GM23338 (cell line): Measurements from ENCODE around the gene OSBPL1A. TPM values are rescaled to one million over a fixed set of nuclear protein-coding genes. Genes with fewer than 3 reads are reported as not detected.

Source experiments
- ATAC-seq: fragments of 200-7000 bp; cut with Tn5 transposase; 3 replicates; pipeline ENCODE4 v1.9.1; 2020
- DNase-seq: peaks from one replicate; pipeline ENCODE4 v3.0.0-alpha.2; 2015; ENCODE audit warnings: low spot score
- H2AFZ ChIP-seq: fragments of 200-600 bp; sonication (generic); 2 replicates; pipeline ENCODE4 v1.8.0; 2016; ENCODE audit warnings: antibody characterized with exemption, mild to moderate bottlenecking, moderate library complexity
- H3F3A ChIP-seq: fragments of 200-600 bp; sonication (generic); replicated peaks from 2 replicates; pipeline ENCODE4 v1.8.0; 2017; ENCODE audit warnings: antibody characterized with exemption, mixed run types, low read depth
- H3K27ac ChIP-seq: fragments of 200-600 bp; sonication (generic); 2 replicates; pipeline ENCODE4 v1.6.1; 2016; ENCODE audit warnings: low read depth
- H3K27me3 ChIP-seq: fragments of 200-600 bp; sonication (generic); 2 replicates; pipeline ENCODE4 v1.8.0; 2016; ENCODE audit warnings: mild to moderate bottlenecking, mixed run types, moderate library complexity; ENCODE audit not compliant: insufficient read depth
- H3K36me3 ChIP-seq: fragments of 200-600 bp; sonication (generic); 2 replicates; pipeline ENCODE4 v1.8.0; 2016; ENCODE audit warnings: mild to moderate bottlenecking; ENCODE audit not compliant: insufficient read depth
- H3K4me1 ChIP-seq: fragments of 200-600 bp; sonication (generic); 2 replicates; pipeline ENCODE4 v1.8.0; 2016; ENCODE audit warnings: mild to moderate bottlenecking, moderate library complexity; ENCODE audit not compliant: insufficient read depth
- H3K4me2 ChIP-seq: fragments of 200-600 bp; sonication (generic); 2 replicates; pipeline ENCODE4 v1.7.1; 2017; ENCODE audit warnings: mixed run types
- H3K4me3 ChIP-seq: fragments of 200-600 bp; sonication (generic); 2 replicates; pipeline ENCODE4 v1.6.1; 2016; ENCODE audit warnings: mixed run types
- H3K79me2 ChIP-seq: fragments of 200-600 bp; sonication (generic); replicated peaks from 2 replicates; pipeline ENCODE4 v1.8.0; 2017; ENCODE audit warnings: mild to moderate bottlenecking; ENCODE audit not compliant: insufficient read depth
- H3K9me2 ChIP-seq: fragments of 200-600 bp; sonication (generic); 2 replicates; pipeline ENCODE4 v1.8.0; 2017; ENCODE audit not compliant: insufficient read depth
- H4K20me1 ChIP-seq: fragments of 200-600 bp; sonication (generic); replicated peaks from 2 replicates; pipeline ENCODE4 v1.8.0; 2017; ENCODE audit warnings: mild to moderate bottlenecking; ENCODE audit not compliant: insufficient read depth
- H3K27ac Mint-ChIP-seq: 2 replicates; pipeline ENCODE4 v1.8.0; 2020; ENCODE audit warnings: inconsistent platforms, mild to moderate bottlenecking, moderate library complexity, mixed read lengths
- H3K27me3 Mint-ChIP-seq: 3 replicates; pipeline ENCODE4 v1.8.0; 2022; ENCODE audit warnings: low read depth, mild to moderate bottlenecking, moderate library complexity, mixed read lengths, inconsistent platforms; ENCODE audit not compliant: insufficient read depth, poor library complexity
- H3K36me3 Mint-ChIP-seq: 3 replicates; pipeline ENCODE4 v1.8.0; 2021; ENCODE audit warnings: low read depth, mild to moderate bottlenecking, inconsistent platforms, moderate library complexity, mixed read lengths
- H3K4me1 Mint-ChIP-seq: 3 replicates; pipeline ENCODE4 v1.8.0; 2020; ENCODE audit warnings: mild to moderate bottlenecking, inconsistent platforms, mixed read lengths
- H3K4me3 Mint-ChIP-seq: 3 replicates; pipeline ENCODE4 v1.8.0; 2021; ENCODE audit warnings: moderate library complexity, mild to moderate bottlenecking, inconsistent platforms, mixed read lengths
- H3K9me3 Mint-ChIP-seq: 3 replicates; pipeline ENCODE4 v1.8.0; 2020; ENCODE audit warnings: moderate library complexity, mild to moderate bottlenecking, inconsistent platforms, mixed read lengths
- CREB1 ChIP-seq: fragments of 250-450 bp; sonication (Bioruptor Pico); IDR thresholded peaks from 2 replicates; pipeline ENCODE4 v1.5.0; 2020; ENCODE audit warnings: low read depth, mild to moderate bottlenecking, moderate library complexity
- EZH2 ChIP-seq: fragments of 200-600 bp; sonication (generic); IDR thresholded peaks from one replicate; pipeline ENCODE4 v1.8.0; 2017; ENCODE audit warnings: antibody characterized with exemption, mild to moderate bottlenecking, low read depth; ENCODE audit not compliant: unreplicated experiment
- EZH2phosphoT487 ChIP-seq: fragments of 200-600 bp; sonication (generic); IDR thresholded peaks from one replicate; pipeline ENCODE4 v1.8.1; 2018; ENCODE audit warnings: antibody characterized with exemption; ENCODE audit not compliant: unreplicated experiment
- JUNB ChIP-seq: IDR thresholded peaks from one replicate; pipeline ENCODE4 v1.6.1; 2016; ENCODE audit warnings: antibody characterized with exemption; ENCODE audit not compliant: unreplicated experiment
- STAT1 ChIP-seq: IDR thresholded peaks from one replicate; pipeline ENCODE4 v1.6.1; 2016; ENCODE audit warnings: antibody characterized with exemption; ENCODE audit not compliant: unreplicated experiment
- ZNF331 ChIP-seq: fragments of 250-450 bp; sonication (Bioruptor Pico); IDR thresholded peaks from 2 replicates; pipeline ENCODE4 v1.5.0; 2020; ENCODE audit warnings: low read depth, mild to moderate bottlenecking, moderate library complexity
- polyA plus RNA-seq: library from polyadenylated mRNA; unstranded; fragments of >200 nt; fragmentation: Nextera tagmentation; extraction: Ambion mirVana; gene quantifications from 2 replicates; pipeline ENCODE4 v1.2.1, GENCODE V29; 2016
- total RNA-seq: library from RNA; depleted of rRNA; stranded (reverse); fragments of >200 nt; shearing (Covaris generic); gene quantifications from 2 replicates; pipeline ENCODE4 v1.2.3, GENCODE V29; 2014
- TF ChIP-seq, protein P1 (sequence below), 2 experiments: fragments of 200-600 bp in 1 of 2; sonication (generic) in 1 of 2; conservative IDR thresholded peaks; 2 replicates each; pipeline versions ENCODE4 v1.5.1 to v1.6.1; 2016 to 2017; ENCODE audit warnings: antibody characterized with exemption in 2 of 2, low read depth in 2 of 2, mild to moderate bottlenecking in 2 of 2, moderate library complexity in 1 of 2
- TF ChIP-seq, protein P2 (sequence below): IDR thresholded peaks from one replicate; pipeline ENCODE4 v1.6.1; 2018; ENCODE audit warnings: antibody characterized with exemption; ENCODE audit not compliant: unreplicated experiment
- TF ChIP-seq, protein P3 (sequence below): IDR thresholded peaks from 2 replicates; pipeline ENCODE4 v1.6.1; 2016; ENCODE audit warnings: antibody characterized with exemption

OSBPL1A gene
- total and polyA plus RNA-seq, 2 experiments from 2014 or later: 55.6 to 71.4 TPM

DNA sequence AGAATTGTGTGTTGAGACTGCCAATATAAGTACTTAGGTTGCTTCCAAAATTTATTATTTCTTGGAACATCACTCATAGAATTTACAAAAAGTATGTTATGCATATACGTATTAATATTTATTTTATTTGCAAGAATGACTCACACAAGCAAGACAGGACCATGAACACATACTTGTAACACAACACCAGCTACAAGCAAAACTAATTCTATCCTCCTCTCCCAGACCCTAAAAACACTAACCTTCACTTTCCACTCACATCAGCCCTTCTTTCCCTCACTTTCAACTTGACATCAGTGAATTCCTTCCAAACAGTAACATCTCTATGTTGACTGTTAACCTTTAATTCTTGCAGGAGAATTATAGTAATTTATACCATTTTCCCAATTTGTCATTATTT, 24.3 kb downstream of the OSBPL1A start:
- DNase-seq: no peak
- ATAC-seq: no peak
- TF ChIP-seq JUNB (no peak), STAT1 (no peak), ZNF331 (CRISPR knock-in tag) (no peak), EZH2 (no peak), CREB1 (CRISPR knock-in tag) (no peak)
- TF ChIP-seq, protein P1, sequence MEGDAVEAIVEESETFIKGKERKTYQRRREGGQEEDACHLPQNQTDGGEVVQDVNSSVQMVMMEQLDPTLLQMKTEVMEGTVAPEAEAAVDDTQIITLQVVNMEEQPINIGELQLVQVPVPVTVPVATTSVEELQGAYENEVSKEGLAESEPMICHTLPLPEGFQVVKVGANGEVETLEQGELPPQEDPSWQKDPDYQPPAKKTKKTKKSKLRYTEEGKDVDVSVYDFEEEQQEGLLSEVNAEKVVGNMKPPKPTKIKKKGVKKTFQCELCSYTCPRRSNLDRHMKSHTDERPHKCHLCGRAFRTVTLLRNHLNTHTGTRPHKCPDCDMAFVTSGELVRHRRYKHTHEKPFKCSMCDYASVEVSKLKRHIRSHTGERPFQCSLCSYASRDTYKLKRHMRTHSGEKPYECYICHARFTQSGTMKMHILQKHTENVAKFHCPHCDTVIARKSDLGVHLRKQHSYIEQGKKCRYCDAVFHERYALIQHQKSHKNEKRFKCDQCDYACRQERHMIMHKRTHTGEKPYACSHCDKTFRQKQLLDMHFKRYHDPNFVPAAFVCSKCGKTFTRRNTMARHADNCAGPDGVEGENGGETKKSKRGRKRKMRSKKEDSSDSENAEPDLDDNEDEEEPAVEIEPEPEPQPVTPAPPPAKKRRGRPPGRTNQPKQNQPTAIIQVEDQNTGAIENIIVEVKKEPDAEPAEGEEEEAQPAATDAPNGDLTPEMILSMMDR (conservative IDR thresholded peaks at IDR 0.05; ENCODE audit: low read depth in 2 of 2): no peak
- TF ChIP-seq, protein P2, sequence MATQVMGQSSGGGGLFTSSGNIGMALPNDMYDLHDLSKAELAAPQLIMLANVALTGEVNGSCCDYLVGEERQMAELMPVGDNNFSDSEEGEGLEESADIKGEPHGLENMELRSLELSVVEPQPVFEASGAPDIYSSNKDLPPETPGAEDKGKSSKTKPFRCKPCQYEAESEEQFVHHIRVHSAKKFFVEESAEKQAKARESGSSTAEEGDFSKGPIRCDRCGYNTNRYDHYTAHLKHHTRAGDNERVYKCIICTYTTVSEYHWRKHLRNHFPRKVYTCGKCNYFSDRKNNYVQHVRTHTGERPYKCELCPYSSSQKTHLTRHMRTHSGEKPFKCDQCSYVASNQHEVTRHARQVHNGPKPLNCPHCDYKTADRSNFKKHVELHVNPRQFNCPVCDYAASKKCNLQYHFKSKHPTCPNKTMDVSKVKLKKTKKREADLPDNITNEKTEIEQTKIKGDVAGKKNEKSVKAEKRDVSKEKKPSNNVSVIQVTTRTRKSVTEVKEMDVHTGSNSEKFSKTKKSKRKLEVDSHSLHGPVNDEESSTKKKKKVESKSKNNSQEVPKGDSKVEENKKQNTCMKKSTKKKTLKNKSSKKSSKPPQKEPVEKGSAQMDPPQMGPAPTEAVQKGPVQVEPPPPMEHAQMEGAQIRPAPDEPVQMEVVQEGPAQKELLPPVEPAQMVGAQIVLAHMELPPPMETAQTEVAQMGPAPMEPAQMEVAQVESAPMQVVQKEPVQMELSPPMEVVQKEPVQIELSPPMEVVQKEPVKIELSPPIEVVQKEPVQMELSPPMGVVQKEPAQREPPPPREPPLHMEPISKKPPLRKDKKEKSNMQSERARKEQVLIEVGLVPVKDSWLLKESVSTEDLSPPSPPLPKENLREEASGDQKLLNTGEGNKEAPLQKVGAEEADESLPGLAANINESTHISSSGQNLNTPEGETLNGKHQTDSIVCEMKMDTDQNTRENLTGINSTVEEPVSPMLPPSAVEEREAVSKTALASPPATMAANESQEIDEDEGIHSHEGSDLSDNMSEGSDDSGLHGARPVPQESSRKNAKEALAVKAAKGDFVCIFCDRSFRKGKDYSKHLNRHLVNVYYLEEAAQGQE: no peak
- TF ChIP-seq, protein P3, sequence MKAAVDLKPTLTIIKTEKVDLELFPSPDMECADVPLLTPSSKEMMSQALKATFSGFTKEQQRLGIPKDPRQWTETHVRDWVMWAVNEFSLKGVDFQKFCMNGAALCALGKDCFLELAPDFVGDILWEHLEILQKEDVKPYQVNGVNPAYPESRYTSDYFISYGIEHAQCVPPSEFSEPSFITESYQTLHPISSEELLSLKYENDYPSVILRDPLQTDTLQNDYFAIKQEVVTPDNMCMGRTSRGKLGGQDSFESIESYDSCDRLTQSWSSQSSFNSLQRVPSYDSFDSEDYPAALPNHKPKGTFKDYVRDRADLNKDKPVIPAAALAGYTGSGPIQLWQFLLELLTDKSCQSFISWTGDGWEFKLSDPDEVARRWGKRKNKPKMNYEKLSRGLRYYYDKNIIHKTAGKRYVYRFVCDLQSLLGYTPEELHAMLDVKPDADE: no peak
- peaks cover 55% of the 10 kb centered on the region for H3K4me1 Mint-ChIP-seq
- H3K27ac Mint-ChIP-seq: no peak overlapping the region
- Histone ChIP-seq H3K36me3 (peaks cover 8% of the 10 kb centered on the region), H3K4me1 (peaks cover 39% of the 10 kb centered on the region), H3K27me3 (no peaks in the 10 kb centered on the region), H4K20me1 (peaks cover 3% of the 10 kb centered on the region; the same call in 1 of the 2 replicates), H3K27ac (no peak overlapping the region), H3K9me2 (no peaks in the 10 kb centered on the region), H3K4me3 (no peak overlapping the region), H3K4me2 (no peak overlapping the region), H3F3A (no peaks in the 10 kb centered on the region), H2AFZ (no peak overlapping the region), H3K79me2 (peaks cover 23% of the 10 kb centered on the region)
- H3K9me3 Mint-ChIP-seq: no peaks in the 10 kb centered on the region
- peaks cover 4% of the 10 kb centered on the region for H3K27me3 Mint-ChIP-seq
- peaks cover 63% of the 10 kb centered on the region for H3K36me3 Mint-ChIP-seq
- no peak overlapping the region for H3K4me3 Mint-ChIP-seq

DNA sequence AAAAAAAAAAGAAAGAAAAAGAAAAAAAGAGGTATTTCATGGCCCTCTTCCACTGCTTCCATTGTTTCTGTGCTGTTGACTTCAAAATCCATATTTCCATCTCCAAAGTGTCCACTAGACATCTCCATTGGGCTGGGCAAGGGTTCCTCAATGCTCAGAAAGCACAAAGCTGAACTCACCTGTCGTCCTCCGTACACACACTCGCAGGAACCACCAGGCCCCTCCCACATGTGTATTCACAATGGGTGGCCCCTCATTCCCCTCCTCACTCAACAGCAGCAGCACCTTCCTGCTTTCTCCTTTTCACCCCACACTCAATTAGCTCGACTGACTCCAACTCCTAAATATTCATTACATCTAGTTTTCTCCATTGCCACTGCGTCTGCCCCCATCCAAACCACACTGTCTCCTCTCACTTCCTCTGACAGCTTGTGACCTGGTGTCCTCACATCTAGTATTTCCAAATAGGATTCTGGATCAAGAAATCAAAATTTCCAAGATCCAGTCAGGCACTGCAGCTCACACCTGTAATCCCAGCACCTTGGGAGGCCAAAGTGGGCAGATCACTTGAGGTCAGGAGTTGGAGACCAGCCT, 25.2 kb downstream of the OSBPL1A start:
- ATAC-seq: peak; percentile 65
- H3K4me1 Mint-ChIP-seq: peaks cover 45% of the 10 kb centered on the region
- no peak overlapping the region for H3K27ac Mint-ChIP-seq
- TF ChIP-seq, protein P2: no peak
- no peak for TF ChIP-seq EZH2phosphoT487

More for the DNA sequence above, 25.2 kb downstream of the OSBPL1A start:
- Mint-ChIP-seq H3K9me3 (no peaks in the 10 kb centered on the region), H3K4me3 (no peak overlapping the region), H3K36me3 (peaks cover 64% of the 10 kb centered on the region), H3K27me3 (peaks cover 4% of the 10 kb centered on the region)
- peaks cover 3% of the 10 kb centered on the region; the same call in 1 of the 2 replicates for H4K20me1 ChIP-seq
- H3K27me3 ChIP-seq: no peaks in the 10 kb centered on the region
- no peak overlapping the region for H2AFZ ChIP-seq
- no peaks in the 10 kb centered on the region for H3F3A ChIP-seq
- DNase-seq: no peak
- H3K9me2 ChIP-seq: no peaks in the 10 kb centered on the region
- no peak overlapping the region for H3K27ac ChIP-seq
- H3K4me1 ChIP-seq: peaks cover 30% of the 10 kb centered on the region
- H3K36me3 ChIP-seq: peaks cover 14% of the 10 kb centered on the region
- no peak overlapping the region for H3K4me3 ChIP-seq
- no peak overlapping the region for H3K4me2 ChIP-seq
- H3K79me2 ChIP-seq: peaks cover 14% of the 10 kb centered on the region
